SH-SY5Y (cell line): Measurements from ENCODE around the gene PDK4.

ENCODE experiments used
- GATA2 ChIP-seq: IDR thresholded peaks from 2 replicates; pipeline ENCODE4 v1.6.1; 2011; ENCODE audit warnings: mild to moderate bottlenecking, low read depth, low read length
- GATA3 ChIP-seq: IDR thresholded peaks from 2 replicates; pipeline ENCODE4 v1.6.1; 2011; ENCODE audit warnings: low read depth, mild to moderate bottlenecking, low read length, moderate library complexity

GRCh38 chr7:95549818-95550529 is 46.3 kb downstream of the PDK4 start:
- TF ChIP-seq GATA2 = no peak
- no peak for TF ChIP-seq GATA3
